ENCODE measurements around the gene RTN4RL1. TPM values are rescaled to one million over a fixed set of nuclear protein-coding genes. Genes with fewer than 3 reads are reported as not detected.

Gene RTN4RL1
- total RNA-seq, 1 experiment from 2014 or later = 0.22 TPM

DNA sequence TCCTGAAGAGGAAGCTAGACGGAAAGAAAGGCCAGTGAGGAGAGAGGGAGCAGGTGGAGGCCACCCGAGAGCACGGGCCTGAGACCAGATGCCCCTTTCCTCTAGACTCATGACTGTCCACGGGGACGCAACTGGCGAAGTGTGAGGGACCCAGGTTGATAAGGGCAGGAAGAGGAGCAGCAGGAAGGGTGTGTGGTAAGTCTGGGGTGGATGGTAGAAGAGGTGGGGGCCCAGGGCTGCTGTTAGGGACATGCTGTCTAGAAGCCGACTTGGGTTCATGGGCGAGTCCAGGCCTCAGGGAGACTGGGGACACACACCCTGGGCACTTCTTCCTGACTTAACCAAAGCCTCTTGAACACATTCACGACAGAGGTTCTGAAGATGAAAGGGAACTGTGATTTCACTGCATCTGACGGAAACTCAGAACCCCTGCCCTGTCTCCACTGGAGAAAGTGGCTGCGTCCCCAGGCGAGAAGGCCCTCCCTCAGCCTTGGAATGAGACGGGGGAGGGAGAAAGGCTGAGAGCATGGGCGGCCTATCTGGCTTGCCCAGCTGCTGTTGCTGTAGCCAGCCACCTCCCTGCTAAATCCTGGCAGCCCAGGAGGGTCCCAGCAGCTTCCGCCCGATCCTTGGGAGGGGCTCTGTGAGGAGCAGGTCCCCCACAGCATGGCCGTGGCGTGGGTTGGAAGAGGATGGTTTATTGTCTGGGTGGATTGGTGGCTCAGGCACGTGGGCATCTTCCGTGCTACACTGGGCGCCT lies 35.7 kb upstream of the RTN4RL1 start:
- no peak overlapping the region for H3K27ac ChIP-seq (ENCODE audit: insufficient read length, low read depth, low read length)
- no peak overlapping the region for H3K4me3 Mint-ChIP-seq

More for the DNA sequence above, 35.7 kb upstream of the RTN4RL1 start:
- TF ChIP-seq, protein P1, sequence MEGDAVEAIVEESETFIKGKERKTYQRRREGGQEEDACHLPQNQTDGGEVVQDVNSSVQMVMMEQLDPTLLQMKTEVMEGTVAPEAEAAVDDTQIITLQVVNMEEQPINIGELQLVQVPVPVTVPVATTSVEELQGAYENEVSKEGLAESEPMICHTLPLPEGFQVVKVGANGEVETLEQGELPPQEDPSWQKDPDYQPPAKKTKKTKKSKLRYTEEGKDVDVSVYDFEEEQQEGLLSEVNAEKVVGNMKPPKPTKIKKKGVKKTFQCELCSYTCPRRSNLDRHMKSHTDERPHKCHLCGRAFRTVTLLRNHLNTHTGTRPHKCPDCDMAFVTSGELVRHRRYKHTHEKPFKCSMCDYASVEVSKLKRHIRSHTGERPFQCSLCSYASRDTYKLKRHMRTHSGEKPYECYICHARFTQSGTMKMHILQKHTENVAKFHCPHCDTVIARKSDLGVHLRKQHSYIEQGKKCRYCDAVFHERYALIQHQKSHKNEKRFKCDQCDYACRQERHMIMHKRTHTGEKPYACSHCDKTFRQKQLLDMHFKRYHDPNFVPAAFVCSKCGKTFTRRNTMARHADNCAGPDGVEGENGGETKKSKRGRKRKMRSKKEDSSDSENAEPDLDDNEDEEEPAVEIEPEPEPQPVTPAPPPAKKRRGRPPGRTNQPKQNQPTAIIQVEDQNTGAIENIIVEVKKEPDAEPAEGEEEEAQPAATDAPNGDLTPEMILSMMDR (conservative IDR thresholded peaks at IDR 0.05) = no peak
- H3K36me3 Mint-ChIP-seq (ENCODE audit: insufficient read depth in 1 of 3, low read depth in 3 of 3) = peaks cover 0 to 29% (median 17%) of the 10 kb centered on the region in 3 experiments
- H3K18ac ChIP-seq (ENCODE audit: insufficient read length, low read depth, low read length) = no peak overlapping the region
- H3K27ac Mint-ChIP-seq = 0 out of 7 replicates have a peak overlapping the region, but pooled peaks of 1 of the 3 experiments have one; percentile 57
- no peak overlapping the region for H2AFZ ChIP-seq (ENCODE audit: low read length)
- no peak overlapping the region for H4K8ac ChIP-seq (replicated peaks; ENCODE audit: insufficient read length, low read depth, low read length)
- DNase-seq = no peak
- no peak overlapping the region for H3K56ac ChIP-seq (ENCODE audit: insufficient read length, low read depth, low read length)
- H3K4me2 ChIP-seq (ENCODE audit: insufficient read depth, insufficient read length, low read length) = no peak overlapping the region
- peaks cover 5% of the 10 kb centered on the region; the same call in 1 of the 2 replicates for H3K4me1 ChIP-seq (ENCODE audit: insufficient read depth, low read length)
- no peak overlapping the region for H2BK5ac ChIP-seq (ENCODE audit: insufficient read length, low read length)
- no peaks in the 10 kb centered on the region for H3K9me3 ChIP-seq (ENCODE audit: control insufficient read depth, low read depth, low read length)
- peaks cover 32 to 41% of the 10 kb centered on the region in 2 experiments for H3K4me1 Mint-ChIP-seq
- no peak overlapping the region for H4K5ac ChIP-seq (ENCODE audit: insufficient read length, low read depth, low read length)
- H2AK5ac ChIP-seq (ENCODE audit: insufficient read length, low read length) = no peak overlapping the region
- no peak overlapping the region for H2BK120ac ChIP-seq (ENCODE audit: low read depth, low read length, poor library complexity, severe bottlenecking)
- no peak overlapping the region for H4K91ac ChIP-seq (ENCODE audit: insufficient read length, low read depth, low read length)
- H3K9me3 Mint-ChIP-seq = no peaks in the 10 kb centered on the region
- H3K27me3 ChIP-seq (ENCODE audit: insufficient read depth, low read length) = peaks cover 26% of the 10 kb centered on the region
- no peak overlapping the region; the same call in 1 of the 2 replicates for H3K14ac ChIP-seq (ENCODE audit: insufficient read depth, low read length)
- H3K79me2 ChIP-seq (ENCODE audit: insufficient read depth, low read length) = no peaks in the 10 kb centered on the region
- no peak overlapping the region for H2BK20ac ChIP-seq (ENCODE audit: low read depth, low read length, poor library complexity, severe bottlenecking)
- H3K23me2 ChIP-seq (ENCODE audit: insufficient read length, low read depth, low read length, poor library complexity, severe bottlenecking) = peaks cover 3% of the 10 kb centered on the region
- no peak overlapping the region for H2BK15ac ChIP-seq (ENCODE audit: low read depth, low read length)
- H3K9ac ChIP-seq (ENCODE audit: extremely low read depth, insufficient read length, low read length) = no peak overlapping the region
- H3K27me3 Mint-ChIP-seq (ENCODE audit: low read depth) = peaks cover 43% of the 10 kb centered on the region
- no peaks in the 10 kb centered on the region for H4K20me1 ChIP-seq (ENCODE audit: control insufficient read depth, insufficient read depth, insufficient read length)
- no peak overlapping the region for H2BK12ac ChIP-seq (ENCODE audit: insufficient read length, low read depth, low read length)
- WGBS (ENCODE audit: extremely low coverage, insufficient read length, low lambda C conversion rate) = no CpG with 5 or more reads among the region's 21 CpGs
- H3K23ac ChIP-seq (ENCODE audit: insufficient read length, low read depth, low read length) = no peak overlapping the region
- no peak overlapping the region for H3K4ac ChIP-seq (ENCODE audit: low read depth, low read length)
- no peaks in the 10 kb centered on the region for H3K79me1 ChIP-seq (ENCODE audit: insufficient read depth, low read depth, low read length, poor library complexity, severe bottlenecking)
- no peak overlapping the region for H3T11ph ChIP-seq (ENCODE audit: low read length)

All from H9 (cell line).